ENCODE measurements around the gene FMO1. TPM values are rescaled to one million over a fixed set of nuclear protein-coding genes. Genes with fewer than 3 reads are reported as not detected.
A peak's percentile ranks its signal among the peaks of the same experiment; 100 is the strongest.

Gene FMO1
- total RNA-seq, 1 experiment from 2014 or later, result not detected

- Mint-ChIP-seq H3K27me3 (ENCODE audit: insufficient read depth, unreplicated experiment) (no peaks in the 10 kb centered on the region), H3K4me3 (ENCODE audit: unreplicated experiment) (no peak overlapping the region), H3K27ac (ENCODE audit: low read depth, unreplicated experiment) (no peak overlapping the region), H3K36me3 (ENCODE audit: insufficient read depth, unreplicated experiment) (no peaks in the 10 kb centered on the region), H3K9me3 (ENCODE audit: unreplicated experiment) (no peaks in the 10 kb centered on the region), H3K4me1 (ENCODE audit: insufficient read depth, unreplicated experiment) (no peaks in the 10 kb centered on the region)
- CTCF ChIA-PET, result interaction anchor here (1.1 to 4.2 kb wide), 2 partner anchors 34 to 35 kb away, joined by 4 to 19 read pairs; partner anchors contain the start of gene FMO4
- POLR2A ChIA-PET, result no interaction called here
- no peak for DNase-seq (ENCODE audit: unreplicated experiment)
- intact Hi-C loops (cut with micrococcal nuclease), result no loop called here
- BruUV-seq (replicated peaks), result no TSS peak
- TF ChIP-seq CTCF (IDR thresholded peaks at IDR 0.05; ENCODE audit: unreplicated experiment), result no peak
Observed at GRCh38 chr1:171279234-171279633, 30.9 kb downstream of the FMO1 start.

GRCh38 chr1:171279678-171280077 is 31.4 kb downstream of the FMO1 start:
- Mint-ChIP-seq H3K36me3 (ENCODE audit: insufficient read depth, unreplicated experiment) (no peaks in the 10 kb centered on the region), H3K4me3 (ENCODE audit: unreplicated experiment) (no peak overlapping the region), H3K27me3 (ENCODE audit: insufficient read depth, unreplicated experiment) (no peaks in the 10 kb centered on the region), H3K4me1 (ENCODE audit: insufficient read depth, unreplicated experiment) (no peaks in the 10 kb centered on the region), H3K9me3 (ENCODE audit: unreplicated experiment) (no peaks in the 10 kb centered on the region), H3K27ac (ENCODE audit: low read depth, unreplicated experiment) (no peak overlapping the region)
- no peak for TF ChIP-seq CTCF (IDR thresholded peaks at IDR 0.05; ENCODE audit: unreplicated experiment)
- POLR2A ChIA-PET, result no interaction called here
- DNase-seq (ENCODE audit: unreplicated experiment), result no peak
- CTCF ChIA-PET, result interaction anchor here (0.8 to 4.2 kb wide), 2 partner anchors 16 to 34 kb away, joined by 3 to 19 read pairs; no protein-coding TSS in a partner anchor
- BruUV-seq (replicated peaks), result no TSS peak
- intact Hi-C loops (cut with micrococcal nuclease), result no loop called here

GRCh38 chr1:171280599-171280998 is 32.3 kb downstream of the FMO1 start:
- no TSS peak for BruUV-seq (replicated peaks)
- no peak overlapping the region for H3K4me3 Mint-ChIP-seq (ENCODE audit: unreplicated experiment)
- H3K9me3 Mint-ChIP-seq (ENCODE audit: unreplicated experiment), result no peaks in the 10 kb centered on the region
- POLR2A ChIA-PET, result no interaction called here
- H3K27ac Mint-ChIP-seq (ENCODE audit: low read depth, unreplicated experiment), result no peak overlapping the region
- DNase-seq (ENCODE audit: unreplicated experiment), result no peak
- intact Hi-C loops (cut with micrococcal nuclease), result no loop called here
- TF ChIP-seq CTCF (IDR thresholded peaks at IDR 0.05; ENCODE audit: unreplicated experiment), result no peak
- H3K27me3 Mint-ChIP-seq (ENCODE audit: insufficient read depth, unreplicated experiment), result no peaks in the 10 kb centered on the region
- CTCF ChIA-PET, result interaction anchor here (0.8 to 4.2 kb wide), 6 partner anchors 13 to 35 kb away, joined by 3 to 19 read pairs (median 8); partner anchors contain the start of gene FMO4
- H3K4me1 Mint-ChIP-seq (ENCODE audit: insufficient read depth, unreplicated experiment), result no peaks in the 10 kb centered on the region
- no peaks in the 10 kb centered on the region for H3K36me3 Mint-ChIP-seq (ENCODE audit: insufficient read depth, unreplicated experiment)

GRCh38 chr1:171286032-171286705 is 37.9 kb downstream of the FMO1 start:
- DNase-seq (ENCODE audit: unreplicated experiment), result peak; percentile 66
- BruUV-seq (replicated peaks), result no TSS peak

More at GRCh38 chr1:171286032-171286705, 37.9 kb downstream of the FMO1 start:
- H3K4me3 Mint-ChIP-seq (ENCODE audit: unreplicated experiment), result no peak overlapping the region
- H3K27ac Mint-ChIP-seq (ENCODE audit: low read depth, unreplicated experiment), result no peak overlapping the region
- CTCF ChIA-PET, result interaction anchor here (0.8 to 2.6 kb wide), 9 partner anchors 11 to 68 kb away, joined by 3 to 26 read pairs (median 5); partner anchors contain the start of gene FMO4
- POLR2A ChIA-PET, result interaction anchor here (0.7 to 0.8 kb wide), 3 partner anchors 26 to 36 kb away, joined by 4 to 8 read pairs (median 6); partner anchors contain the start of gene FMO4
- no peak for TF ChIP-seq CTCF (IDR thresholded peaks at IDR 0.05; ENCODE audit: unreplicated experiment)
- H3K36me3 Mint-ChIP-seq (ENCODE audit: insufficient read depth, unreplicated experiment), result no peaks in the 10 kb centered on the region
- no peaks in the 10 kb centered on the region for H3K9me3 Mint-ChIP-seq (ENCODE audit: unreplicated experiment)
- H3K27me3 Mint-ChIP-seq (ENCODE audit: insufficient read depth, unreplicated experiment), result no peaks in the 10 kb centered on the region
- peaks cover 8% of the 10 kb centered on the region for H3K4me1 Mint-ChIP-seq (ENCODE audit: insufficient read depth, unreplicated experiment)
- intact Hi-C loops (cut with micrococcal nuclease), result no loop called here

All from MCF 10A (cell line).